ENCODE measurements around the gene GUCA2B. TPM values are rescaled to one million over a fixed set of nuclear protein-coding genes. Genes with fewer than 3 reads are reported as not detected.

The GUCA2B gene
- total RNA-seq, 2 donors from 2014 or later = 86.9 to 414 TPM

GRCh38 chr1:42163536-42164503 lies 10.6 kb downstream of the GUCA2B start:
- intact Hi-C loops (cut with DNase I, micrococcal nuclease) = loop anchor here in 1 of 2 donors (10.0 kb wide), 1 partner anchor 589 kb away; no protein-coding TSS in a partner anchor
- no peak for ATAC-seq
- DNase-seq = no peak

GRCh38 chr1:42164551-42165420 lies 11.6 kb downstream of the GUCA2B start, which contains the start of gene GUCA2A:
Gene GUCA2A (minus strand): TSS chr1:42164745. CDS start chr1:42164712, 33 bp downstream.
- intact Hi-C loops (cut with DNase I, micrococcal nuclease) = loop anchor here in 1 of 2 donors (10.0 kb wide), 1 partner anchor 590 kb away; no protein-coding TSS in a partner anchor
- peak; percentile 69 for ATAC-seq
- peak; percentile 71 to 74 for DNase-seq

GRCh38 chr1:42165511-42166210 lies 12.5 kb downstream of the GUCA2B start:
- ATAC-seq = peak; percentile 76
- intact Hi-C loops (cut with DNase I, micrococcal nuclease) = loop anchor here in 1 of 2 donors (10.0 kb wide), 1 partner anchor 591 kb away; no protein-coding TSS in a partner anchor
- DNase-seq = peak; percentile 93 to 94

- intact Hi-C loops (cut with DNase I, micrococcal nuclease) = loop anchor here in 1 of 2 donors (10.0 kb wide), 1 partner anchor 593 kb away; no protein-coding TSS in a partner anchor
- DNase-seq = no peak
- ATAC-seq = peak; percentile 26
These were observed 14.6 kb downstream of the GUCA2B start for GRCh38 chr1:42167611-42168390.

GRCh38 chr1:42168391-42168670 lies 15.1 kb downstream of the GUCA2B start:
- intact Hi-C loops (cut with DNase I, micrococcal nuclease) = loop anchor here in 1 of 2 donors (10.0 kb wide), 1 partner anchor 594 kb away; no protein-coding TSS in a partner anchor
- DNase-seq (no peak), ATAC-seq (no peak)

GRCh38 chr1:42168763-42169162 lies 15.6 kb downstream of the GUCA2B start:
- ATAC-seq = no peak
- intact Hi-C loops (cut with DNase I, micrococcal nuclease) = loop anchor here in 1 of 2 donors (10.0 kb wide), 1 partner anchor 594 kb away; no protein-coding TSS in a partner anchor
- DNase-seq = no peak

- ATAC-seq (no peak), DNase-seq (no peak)
- intact Hi-C loops (cut with DNase I, micrococcal nuclease) = no loop called here
These were observed 17.8 kb downstream of the GUCA2B start for GRCh38 chr1:42170779-42171621.

- no peak for ATAC-seq
- intact Hi-C loops (cut with DNase I, micrococcal nuclease) = no loop called here
- DNase-seq = no peak
These were observed 18.6 kb downstream of the GUCA2B start for GRCh38 chr1:42171679-42172266.

- DNase-seq = peak; percentile 43 to 66
- intact Hi-C loops (cut with DNase I, micrococcal nuclease) = no loop called here
- peak; percentile 57 for ATAC-seq
These were observed 19.3 kb downstream of the GUCA2B start for GRCh38 chr1:42172381-42173133.

- ATAC-seq = peak; percentile 44
- DNase-seq = peak in 1 of 2 donors; percentile 64
- intact Hi-C loops (cut with DNase I, micrococcal nuclease) = no loop called here
These were observed 20.1 kb downstream of the GUCA2B start for GRCh38 chr1:42173155-42173933.

GRCh38 chr1:42173961-42174735 lies 20.9 kb downstream of the GUCA2B start:
- no peak for ATAC-seq

GRCh38 chr1:42175314-42176054 lies 22.3 kb downstream of the GUCA2B start:
- intact Hi-C loops (cut with DNase I, micrococcal nuclease) = no loop called here
- ATAC-seq (no peak), DNase-seq (no peak)

More at GRCh38 chr1:42173961-42174735, 20.9 kb downstream of the GUCA2B start:
- DNase-seq = no peak
- intact Hi-C loops (cut with DNase I, micrococcal nuclease) = no loop called here

- ATAC-seq = no peak
- intact Hi-C loops (cut with DNase I, micrococcal nuclease) = no loop called here
- DNase-seq = no peak
These were observed 23.8 kb downstream of the GUCA2B start for GRCh38 chr1:42176902-42177519.
